Measurements from ENCODE around the gene PPP2CA.
"Not testable (repeated sequence)": the region's sequence is repeated elsewhere in the genome, so short reads cannot be mapped to it uniquely, and the experiment has no call there.

Gene PPP2CA

DNA sequence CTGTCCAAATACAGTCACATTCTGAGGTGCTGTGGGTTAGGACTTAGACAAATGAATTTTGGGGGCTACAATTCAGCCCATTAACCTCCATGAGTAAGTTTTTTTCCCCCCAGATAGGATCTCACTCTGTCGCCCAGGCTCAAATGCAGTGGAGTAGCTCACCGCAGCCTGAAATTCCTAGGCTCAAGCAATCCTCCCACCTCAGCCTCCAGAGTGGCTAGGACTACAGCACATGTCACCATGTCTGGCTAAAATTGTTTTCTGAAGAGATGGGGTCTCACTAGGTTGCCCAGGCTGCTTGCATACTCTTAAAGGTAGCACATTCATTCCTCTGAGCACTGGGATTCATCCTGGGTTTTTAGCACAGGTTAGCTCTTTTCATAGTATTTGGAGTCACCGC lies 22.2 kb downstream of the PPP2CA start:
- in situ Hi-C loops (cut with MboI; ENCODE audit: low sequenced_read_pairs): loop anchor here (10.0 kb wide), 1 partner anchor 81 kb away; no protein-coding TSS in a partner anchor

DNA sequence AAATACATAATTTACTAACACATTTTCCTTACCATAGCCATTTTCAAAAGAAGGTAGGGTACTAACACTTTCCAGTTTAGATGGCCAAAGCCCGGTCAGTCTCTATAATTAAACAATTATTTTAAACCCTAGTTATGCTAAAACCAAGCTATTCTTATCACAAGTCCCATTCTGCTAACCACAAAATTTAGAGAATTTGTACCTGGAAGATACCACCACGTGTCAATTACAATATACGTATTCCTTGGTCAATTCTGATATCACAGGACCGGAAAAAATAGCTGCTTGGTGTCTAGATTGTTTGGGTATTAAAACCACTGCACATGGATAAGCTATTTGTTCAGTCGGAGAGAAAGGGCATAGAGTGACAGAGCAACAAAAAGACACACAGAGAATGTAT lies 30.2 kb downstream of the PPP2CA start:
- in situ Hi-C loops (cut with MboI; ENCODE audit: low sequenced_read_pairs): loop anchor here (25.0 kb wide), 1 partner anchor 392 kb away; no protein-coding TSS in a partner anchor

DNA sequence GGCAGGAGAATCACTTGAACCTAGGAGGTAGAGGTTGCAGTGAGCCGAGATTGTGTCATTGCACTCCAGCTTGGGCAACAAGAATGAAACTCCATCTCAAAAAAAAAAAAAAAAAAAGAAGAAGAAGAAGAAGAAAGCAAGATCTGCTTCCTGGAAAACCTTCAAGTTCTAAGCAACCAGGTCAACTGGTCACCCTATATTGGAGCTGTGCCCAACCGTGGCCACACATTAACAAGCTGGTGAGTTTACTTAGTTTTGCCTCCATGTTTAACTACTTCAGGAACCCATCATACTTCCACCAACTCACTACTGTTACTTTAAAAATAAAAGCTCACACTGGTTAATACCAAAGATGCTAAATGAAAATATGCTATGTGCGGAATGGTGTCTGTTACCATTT lies 36.8 kb downstream of the PPP2CA start:
- in situ Hi-C loops (cut with MboI; ENCODE audit: low sequenced_read_pairs): loop anchor here (25.0 kb wide), 1 partner anchor 398 kb away; no protein-coding TSS in a partner anchor

DNA sequence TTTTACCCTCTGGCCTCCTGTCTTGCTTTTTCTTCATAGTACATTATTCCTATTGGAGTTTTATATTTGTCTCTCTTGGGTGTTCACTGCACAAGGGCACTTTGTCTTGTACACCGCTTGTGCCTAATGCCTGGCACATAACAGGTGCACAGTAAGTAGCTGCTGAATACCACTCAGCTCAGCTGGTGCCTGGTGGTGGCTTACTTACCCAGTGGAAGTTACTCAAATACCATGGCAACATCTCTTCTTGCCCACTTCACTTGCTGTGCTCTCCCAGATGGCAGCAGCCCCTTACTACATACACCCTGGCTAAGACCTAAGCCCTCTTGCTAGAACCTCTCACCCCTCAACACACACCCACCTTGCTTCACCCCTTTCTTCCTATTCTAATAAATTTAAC lies 37.8 kb downstream of the PPP2CA start:
- in situ Hi-C loops (cut with MboI; ENCODE audit: low sequenced_read_pairs): loop anchor here (25.0 kb wide), 1 partner anchor 399 kb away; no protein-coding TSS in a partner anchor

GRCh38 chr5:134184155-134185135 lies 41.4 kb downstream of the PPP2CA start:
- in situ Hi-C loops (cut with MboI; ENCODE audit: low sequenced_read_pairs): loop anchor here (25.0 kb wide), 1 partner anchor 403 kb away; no protein-coding TSS in a partner anchor

GRCh38 chr5:134183481-134183880 lies 42.4 kb downstream of the PPP2CA start:
- in situ Hi-C loops (cut with MboI; ENCODE audit: low sequenced_read_pairs): loop anchor here (25.0 kb wide), 1 partner anchor 404 kb away; no protein-coding TSS in a partner anchor

GRCh38 chr5:134178096-134178419 lies 47.8 kb downstream of the PPP2CA start:
- in situ Hi-C loops (cut with MboI; ENCODE audit: low sequenced_read_pairs): loop anchor here (25.0 kb wide), 1 partner anchor 409 kb away; no protein-coding TSS in a partner anchor

- in situ Hi-C loops (cut with MboI; ENCODE audit: low sequenced_read_pairs): loop anchor here (25.0 kb wide), 1 partner anchor 410 kb away; no protein-coding TSS in a partner anchor
Measured at GRCh38 chr5:134177369-134178095, 48.3 kb downstream of the PPP2CA start.

- in situ Hi-C loops (cut with MboI; ENCODE audit: low sequenced_read_pairs): loop anchor here (25.0 kb wide), 1 partner anchor 411 kb away; no protein-coding TSS in a partner anchor
Measured at GRCh38 chr5:134176511-134177368, 49.1 kb downstream of the PPP2CA start, which contains the start of gene SKP1. Gene SKP1, minus strand, starts transcription at chr5:134176950. Its CDS starts 2,928 bp downstream, at chr5:134174022.

DNA sequence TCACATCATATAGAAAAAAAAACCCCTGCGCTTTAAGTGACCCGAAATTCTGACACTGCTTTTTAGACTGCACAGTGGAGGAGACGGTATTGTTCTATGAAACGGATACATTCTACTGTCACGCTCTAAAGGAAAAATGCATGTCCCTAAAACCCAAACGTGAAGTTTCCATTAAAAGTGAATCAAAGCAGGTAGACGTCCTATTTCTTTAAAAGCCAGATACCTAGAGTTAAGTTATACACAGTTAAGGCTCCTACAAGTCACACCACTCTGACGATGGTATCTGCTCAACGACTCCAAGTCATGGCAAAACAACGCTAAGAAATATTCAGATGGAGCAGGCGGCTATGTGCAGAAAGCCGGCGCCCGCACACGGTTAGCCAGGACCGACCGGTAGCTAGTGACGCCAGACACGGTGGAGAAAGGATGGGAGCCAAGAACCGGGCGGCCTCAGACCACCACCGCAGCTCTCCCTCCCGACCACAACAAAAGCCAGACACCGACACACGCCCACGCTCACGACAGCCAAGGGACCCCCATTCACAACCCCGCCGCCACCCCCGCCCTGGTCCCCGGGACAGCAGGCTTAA lies 49.9 kb downstream of the PPP2CA start:
- in situ Hi-C loops (cut with MboI; ENCODE audit: low sequenced_read_pairs): loop anchor here (25.0 kb wide), 1 partner anchor 411 kb away; no protein-coding TSS in a partner anchor

- in situ Hi-C loops (cut with MboI; ENCODE audit: low sequenced_read_pairs): loop anchor here (25.0 kb wide), 1 partner anchor 412 kb away; no protein-coding TSS in a partner anchor
Measured at GRCh38 chr5:134174841-134175839, 50.7 kb downstream of the PPP2CA start.

DNA sequence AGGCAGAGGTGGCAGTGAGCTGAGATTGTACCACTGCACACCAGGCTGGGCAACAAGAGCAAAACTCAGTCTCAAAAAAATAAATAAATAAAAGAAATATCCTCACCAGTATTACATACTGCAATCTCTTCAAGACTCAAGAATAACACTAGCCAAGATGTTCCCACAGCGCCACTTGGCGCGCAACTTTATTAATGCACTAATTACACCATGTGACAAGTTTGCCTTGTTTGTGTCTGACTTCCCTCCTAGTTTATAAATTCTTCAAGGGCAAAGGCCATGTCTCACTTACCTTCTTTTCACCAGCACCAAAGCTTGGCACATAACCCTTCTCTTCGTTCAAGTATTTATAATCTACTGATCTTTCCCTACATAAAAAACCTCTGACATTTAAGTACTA lies 53.9 kb downstream of the PPP2CA start:
- in situ Hi-C loops (cut with MboI; ENCODE audit: low sequenced_read_pairs): no loop called here

DNA sequence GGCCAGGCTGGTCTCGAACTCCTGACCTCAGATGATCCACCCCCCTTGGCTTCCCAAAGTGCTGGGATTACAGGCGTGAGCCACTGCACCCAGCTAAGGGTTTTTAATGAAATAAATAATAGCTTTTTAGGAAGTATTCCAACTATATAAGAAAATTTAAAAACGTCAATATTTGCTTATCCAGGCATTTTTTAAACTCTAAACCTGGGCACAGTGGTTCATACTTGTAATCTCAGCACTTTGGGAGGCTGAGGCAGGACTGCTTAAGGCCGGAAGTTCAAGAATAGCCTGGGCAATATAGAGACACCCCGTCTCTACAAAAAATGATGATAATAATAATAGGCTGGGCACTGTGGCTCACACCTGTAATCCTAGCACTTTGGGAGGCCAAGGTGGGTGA lies 63.3 kb downstream of the PPP2CA start:
- in situ Hi-C loops (cut with MboI; ENCODE audit: low sequenced_read_pairs): no loop called here

- in situ Hi-C loops (cut with MboI; ENCODE audit: low sequenced_read_pairs): no loop called here
Measured at GRCh38 chr5:134161513-134162395, 64.1 kb downstream of the PPP2CA start.

- in situ Hi-C loops (cut with MboI; ENCODE audit: low sequenced_read_pairs): no loop called here
Measured at GRCh38 chr5:134153657-134154056, 72.2 kb downstream of the PPP2CA start.

DNA sequence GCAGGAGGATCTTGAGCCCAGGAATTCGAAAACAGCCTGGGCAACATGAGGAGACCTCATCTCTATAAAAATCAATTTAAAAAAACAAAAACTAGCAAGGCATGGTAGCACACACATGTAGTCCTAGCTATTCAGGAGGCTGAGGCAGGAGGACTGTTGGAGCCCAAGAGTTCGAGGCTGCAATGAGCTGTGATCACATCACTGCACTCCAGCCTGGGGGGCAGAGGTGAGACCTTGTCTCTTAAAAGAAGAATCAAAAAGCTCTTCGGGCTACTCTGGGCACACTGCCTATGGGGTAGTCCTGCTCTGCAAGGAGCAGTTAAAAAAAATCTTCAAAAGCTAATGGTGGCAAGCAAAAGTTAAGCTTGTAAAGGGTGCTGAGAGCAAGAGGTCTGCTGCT lies 72.6 kb downstream of the PPP2CA start:
- in situ Hi-C loops (cut with MboI; ENCODE audit: low sequenced_read_pairs): no loop called here

GRCh38 chr5:134152173-134152832 lies 73.6 kb downstream of the PPP2CA start:
- in situ Hi-C loops (cut with MboI; ENCODE audit: low sequenced_read_pairs): not testable (repeated sequence)

Measured in HL-60/S4 treated with retinoic acid at 250 ng/mL for 4 days and 3 days (cell line).